GM19240 (cell line): Measurements from ENCODE around the gene CAST.
A peak's percentile ranks its signal among the peaks of the same experiment; 100 is the strongest.

Source experiments
- DNase-seq: peaks from one replicate; pipeline ENCODE4 v3.0.0; 2011; ENCODE audit warnings: low spot score; ENCODE audit not compliant: insufficient read length

The CAST gene

GRCh38 chr5:96671441-96671840, 9.3 kb downstream of the CAST start:
- no peak for DNase-seq

- DNase-seq: no peak
These were observed 11.0 kb downstream of the CAST start for GRCh38 chr5:96673127-96673526.

GRCh38 chr5:96675882-96676281, 13.7 kb downstream of the CAST start:
- no peak for DNase-seq

GRCh38 chr5:96677496-96677895, 15.3 kb downstream of the CAST start:
- no peak for DNase-seq

- DNase-seq: no peak
These were observed 17.1 kb downstream of the CAST start for GRCh38 chr5:96679293-96679692.

- DNase-seq: no peak
These were observed 18.7 kb downstream of the CAST start for GRCh38 chr5:96680759-96681470.

GRCh38 chr5:96683392-96683791, 21.2 kb downstream of the CAST start:
- DNase-seq: no peak

- DNase-seq: no peak
These were observed 21.6 kb downstream of the CAST start for GRCh38 chr5:96683810-96684209.

GRCh38 chr5:96687080-96687479, 24.9 kb downstream of the CAST start:
- no peak for DNase-seq

GRCh38 chr5:96687812-96688453, 25.8 kb downstream of the CAST start:
- peak; percentile 34 for DNase-seq

GRCh38 chr5:96690861-96691260, 28.7 kb downstream of the CAST start:
- DNase-seq: no peak

GRCh38 chr5:96691503-96692303, 29.5 kb downstream of the CAST start:
- no peak for DNase-seq

GRCh38 chr5:96692441-96692840, 30.3 kb downstream of the CAST start:
- no peak for DNase-seq

- DNase-seq: no peak
These were observed 37.1 kb downstream of the CAST start for GRCh38 chr5:96699186-96699820.

GRCh38 chr5:96702503-96703383, 40.6 kb downstream of the CAST start:
- DNase-seq: peak; percentile 31

GRCh38 chr5:96703384-96703920, 41.3 kb downstream of the CAST start:
- peak; percentile 12 for DNase-seq

- DNase-seq: no peak
These were observed 41.8 kb downstream of the CAST start for GRCh38 chr5:96703995-96704394.

- no peak for DNase-seq
These were observed 44.4 kb downstream of the CAST start for GRCh38 chr5:96706433-96707111.

GRCh38 chr5:96708600-96708999, 46.4 kb downstream of the CAST start:
- no peak for DNase-seq
